HFFc6 (cell line): ENCODE results near the gene FAM184B. TPM values are rescaled to one million over a fixed set of nuclear protein-coding genes. Genes with fewer than 3 reads are reported as not detected.
A peak's percentile ranks its signal among the peaks of the same experiment; 100 is the strongest.

ENCODE experiments used
- DNase-seq: peaks from one replicate; pipeline ENCODE4 v3.0.0-alpha.2; 2018
- H3K27ac Mint-ChIP-seq: 2 replicates; pipeline ENCODE4 v1.8.0; 2020; ENCODE audit warnings: mild to moderate bottlenecking, mixed read lengths
- H3K27me3 Mint-ChIP-seq: 2 replicates; pipeline ENCODE4 v1.8.0; 2021; ENCODE audit warnings: mild to moderate bottlenecking, moderate library complexity, mixed read lengths; ENCODE audit not compliant: insufficient read depth
- H3K36me3 Mint-ChIP-seq: 2 replicates; pipeline ENCODE4 v1.8.0; 2021; ENCODE audit warnings: low read depth, mixed read lengths
- H3K4me1 Mint-ChIP-seq: 2 replicates; pipeline ENCODE4 v1.8.0; 2020; ENCODE audit warnings: low read depth, mixed read lengths
- H3K4me3 Mint-ChIP-seq: 2 replicates; pipeline ENCODE4 v1.8.0; 2020; ENCODE audit warnings: mild to moderate bottlenecking, moderate library complexity, mixed read lengths
- H3K9me3 Mint-ChIP-seq: 2 replicates; pipeline ENCODE4 v1.8.0; 2020; ENCODE audit warnings: mild to moderate bottlenecking, mixed read lengths
- total RNA-seq, 6 experiments: library from RNA; stranded (reverse); fragmentation: NEBNext Ultra II Directional; extraction: Animal tissue kit (Norgen Biotek cat#: 25700); gene quantifications; 2 replicates in 1 of 6; 3 replicates in 5 of 6; pipeline ENCODE4 v1.2.3, GENCODE V29; 2021
- TF ChIP-seq, protein P1 (sequence below): fragments of 200-600 bp; sonication (generic); IDR thresholded peaks from 2 replicates; pipeline ENCODE4 v1.5.0; 2021; ENCODE audit warnings: antibody characterized with exemption, mild to moderate bottlenecking

The FAM184B gene
- total RNA-seq, 6 experiments from 2014 or later: 0.02 to 0.05 TPM; not detected in 4

DNA sequence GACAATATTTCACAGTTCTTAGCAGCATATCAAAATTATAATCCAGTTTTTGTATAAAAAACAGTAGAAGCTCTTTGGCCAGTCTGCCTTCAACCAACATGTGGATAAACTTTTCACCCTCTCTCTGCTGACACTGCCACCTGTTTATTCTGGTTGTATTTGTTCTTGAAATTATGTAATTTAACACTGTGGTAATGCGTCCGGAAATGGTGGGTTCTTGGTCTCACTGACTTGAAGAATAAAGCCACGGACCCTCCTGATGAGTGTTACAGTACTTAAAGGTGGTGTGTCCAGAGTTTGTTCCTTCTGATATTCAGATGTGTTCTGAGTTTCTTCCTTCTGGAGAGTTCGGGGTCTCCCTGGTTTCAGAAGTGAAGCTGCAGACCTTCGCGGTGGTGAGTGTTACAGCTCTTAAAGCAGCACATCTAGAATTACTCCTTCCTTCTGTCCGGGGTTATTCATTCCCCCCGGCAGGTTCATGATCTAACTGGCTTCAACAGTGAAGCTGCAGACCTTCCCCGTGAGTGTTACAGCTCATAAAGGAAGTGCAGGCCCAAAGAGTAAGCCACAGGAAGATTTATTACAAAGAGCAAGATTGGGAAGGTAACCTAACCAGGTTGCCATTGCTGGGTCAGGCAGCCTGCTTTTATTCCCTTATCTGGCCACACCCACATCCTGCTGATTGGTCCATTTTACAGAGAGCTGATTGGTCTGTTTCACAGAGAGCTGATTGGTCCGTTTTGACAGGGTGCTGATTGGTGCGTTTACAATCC lies 15.7 kb downstream of the FAM184B start:
- Mint-ChIP-seq H3K27ac (no peak overlapping the region), H3K9me3 (peaks cover 9% of the 10 kb centered on the region), H3K27me3 (peaks cover 3% of the 10 kb centered on the region), H3K4me1 (no peaks in the 10 kb centered on the region), H3K4me3 (no peak overlapping the region), H3K36me3 (peaks cover 5% of the 10 kb centered on the region; the same call in 1 of the 2 replicates)
- DNase-seq: no peak
- TF ChIP-seq, protein P1, sequence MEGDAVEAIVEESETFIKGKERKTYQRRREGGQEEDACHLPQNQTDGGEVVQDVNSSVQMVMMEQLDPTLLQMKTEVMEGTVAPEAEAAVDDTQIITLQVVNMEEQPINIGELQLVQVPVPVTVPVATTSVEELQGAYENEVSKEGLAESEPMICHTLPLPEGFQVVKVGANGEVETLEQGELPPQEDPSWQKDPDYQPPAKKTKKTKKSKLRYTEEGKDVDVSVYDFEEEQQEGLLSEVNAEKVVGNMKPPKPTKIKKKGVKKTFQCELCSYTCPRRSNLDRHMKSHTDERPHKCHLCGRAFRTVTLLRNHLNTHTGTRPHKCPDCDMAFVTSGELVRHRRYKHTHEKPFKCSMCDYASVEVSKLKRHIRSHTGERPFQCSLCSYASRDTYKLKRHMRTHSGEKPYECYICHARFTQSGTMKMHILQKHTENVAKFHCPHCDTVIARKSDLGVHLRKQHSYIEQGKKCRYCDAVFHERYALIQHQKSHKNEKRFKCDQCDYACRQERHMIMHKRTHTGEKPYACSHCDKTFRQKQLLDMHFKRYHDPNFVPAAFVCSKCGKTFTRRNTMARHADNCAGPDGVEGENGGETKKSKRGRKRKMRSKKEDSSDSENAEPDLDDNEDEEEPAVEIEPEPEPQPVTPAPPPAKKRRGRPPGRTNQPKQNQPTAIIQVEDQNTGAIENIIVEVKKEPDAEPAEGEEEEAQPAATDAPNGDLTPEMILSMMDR: no peak

DNA sequence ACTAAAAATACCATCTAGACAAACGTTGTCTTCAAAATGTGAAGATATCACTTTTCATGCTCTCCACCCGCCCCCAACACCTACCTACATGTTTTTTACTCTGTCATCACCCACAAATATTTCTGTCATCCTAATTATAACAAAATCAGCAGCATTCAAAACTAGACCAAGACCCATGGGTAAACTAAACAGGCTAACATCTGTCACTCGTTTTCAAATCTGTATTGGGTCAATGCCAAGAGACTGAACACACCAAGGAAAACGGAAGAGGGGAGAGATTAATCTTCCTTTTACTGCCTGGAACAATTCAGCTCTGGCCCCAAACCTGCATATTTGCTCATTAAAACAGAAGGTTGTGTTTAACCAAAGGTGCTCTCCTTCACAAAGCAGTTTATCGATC lies 17.5 kb downstream of the FAM184B start:
- Mint-ChIP-seq H3K4me1 (no peaks in the 10 kb centered on the region), H3K27ac (no peak overlapping the region), H3K36me3 (peaks cover 5% of the 10 kb centered on the region; the same call in 1 of the 2 replicates), H3K9me3 (peaks cover 9% of the 10 kb centered on the region), H3K4me3 (no peak overlapping the region), H3K27me3 (peaks cover 9% of the 10 kb centered on the region)
- TF ChIP-seq, protein P1: no peak
- no peak for DNase-seq

- Mint-ChIP-seq H3K27me3 (peaks cover 9% of the 10 kb centered on the region), H3K4me1 (no peaks in the 10 kb centered on the region)
Observed at GRCh38 chr4:17763416-17763815, 18.0 kb downstream of the FAM184B start.

DNA sequence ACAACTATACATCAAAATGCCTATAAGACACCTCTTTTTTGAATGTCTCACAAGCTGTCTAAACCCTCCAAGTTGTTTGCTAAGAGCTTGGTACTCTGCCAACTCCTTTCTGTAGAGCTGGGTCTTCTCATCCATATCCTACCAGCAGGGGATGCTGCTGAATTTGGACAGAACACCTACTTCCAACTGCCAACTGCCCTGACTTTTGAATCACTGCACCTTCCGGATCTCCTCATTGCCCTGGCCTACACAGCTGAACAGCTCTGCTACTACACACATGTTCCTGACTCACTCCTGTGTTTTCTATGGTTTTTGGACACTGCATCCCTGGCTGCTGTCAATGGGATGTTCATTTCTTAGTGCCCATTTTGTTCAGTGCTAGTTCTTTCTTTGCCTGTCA lies 18.7 kb downstream of the FAM184B start:
- Mint-ChIP-seq H3K27me3 (peaks cover 10% of the 10 kb centered on the region), H3K4me3 (no peak overlapping the region), H3K4me1 (no peaks in the 10 kb centered on the region), H3K36me3 (peaks cover 5% of the 10 kb centered on the region; the same call in 1 of the 2 replicates), H3K27ac (no peak overlapping the region), H3K9me3 (peaks cover 9% of the 10 kb centered on the region)
- TF ChIP-seq, protein P1: peak; percentile 66
- DNase-seq: peak; percentile 48

More at GRCh38 chr4:17763416-17763815, 18.0 kb downstream of the FAM184B start:
- TF ChIP-seq, protein P1: no peak
- H3K9me3 Mint-ChIP-seq: peaks cover 9% of the 10 kb centered on the region
- H3K4me3 Mint-ChIP-seq: no peak overlapping the region
- H3K27ac Mint-ChIP-seq: no peak overlapping the region
- DNase-seq: no peak
- peaks cover 5% of the 10 kb centered on the region; the same call in 1 of the 2 replicates for H3K36me3 Mint-ChIP-seq

DNA sequence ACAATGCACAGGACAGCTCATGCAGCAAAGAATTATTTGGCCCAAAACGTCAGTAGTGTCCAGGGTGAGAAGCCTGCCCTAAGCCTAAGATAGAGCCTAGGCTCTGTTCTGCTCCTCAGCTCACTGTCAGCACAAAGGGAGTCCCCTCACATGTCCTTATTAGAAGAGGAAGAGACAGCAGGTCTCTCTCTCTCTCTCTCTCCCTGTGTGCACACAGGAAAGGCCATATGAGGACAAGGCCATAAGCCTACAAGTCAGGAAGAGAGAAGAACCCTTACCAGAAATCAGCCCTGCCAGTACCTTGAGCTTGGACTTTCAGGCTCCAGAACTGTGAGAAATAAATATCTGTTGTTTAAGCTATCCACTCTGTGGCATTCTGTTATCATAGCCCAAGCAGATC lies 20.4 kb downstream of the FAM184B start:
- no peak for DNase-seq
- peaks cover 4% of the 10 kb centered on the region for H3K9me3 Mint-ChIP-seq
- TF ChIP-seq, protein P1: no peak
- H3K36me3 Mint-ChIP-seq: peaks cover 5% of the 10 kb centered on the region; the same call in 1 of the 2 replicates
- H3K27ac Mint-ChIP-seq: no peak overlapping the region
- H3K27me3 Mint-ChIP-seq: peaks cover 13% of the 10 kb centered on the region
- H3K4me3 Mint-ChIP-seq: no peak overlapping the region
- no peaks in the 10 kb centered on the region for H3K4me1 Mint-ChIP-seq
